ENCODE data around the gene RTCB. TPM values are rescaled to one million over a fixed set of nuclear protein-coding genes. Genes with fewer than 3 reads are reported as not detected.

Gene RTCB
- polyA plus RNA-seq, 1 experiment = 119 TPM

GRCh38 chr22:32410459-32410858, 1.6 kb downstream of the RTCB start:
- no peak overlapping the region; the same call in 1 of the 2 replicates for H3K4me3 ChIP-seq (ENCODE audit: low read depth, low read length)
- H3K27me3 ChIP-seq (ENCODE audit: control insufficient read depth, insufficient read depth, low read length) = no peaks in the 10 kb centered on the region
- TF ChIP-seq CTCF (IDR thresholded peaks at IDR 0.05; ENCODE audit: insufficient read depth, low read depth, low read length) = no peak
- POLR2A ChIA-PET = no interaction called here
- DNase-seq (ENCODE audit: low read depth) = no peak
- H3K36me3 ChIP-seq (ENCODE audit: control insufficient read depth, insufficient read depth, low read length) = peaks cover 5% of the 10 kb centered on the region
- CTCF ChIA-PET = interaction anchor here (1.3 to 1.7 kb wide), 2 partner anchors 11 to 14 kb away, joined by 4 read pairs; no protein-coding TSS in a partner anchor

DNA sequence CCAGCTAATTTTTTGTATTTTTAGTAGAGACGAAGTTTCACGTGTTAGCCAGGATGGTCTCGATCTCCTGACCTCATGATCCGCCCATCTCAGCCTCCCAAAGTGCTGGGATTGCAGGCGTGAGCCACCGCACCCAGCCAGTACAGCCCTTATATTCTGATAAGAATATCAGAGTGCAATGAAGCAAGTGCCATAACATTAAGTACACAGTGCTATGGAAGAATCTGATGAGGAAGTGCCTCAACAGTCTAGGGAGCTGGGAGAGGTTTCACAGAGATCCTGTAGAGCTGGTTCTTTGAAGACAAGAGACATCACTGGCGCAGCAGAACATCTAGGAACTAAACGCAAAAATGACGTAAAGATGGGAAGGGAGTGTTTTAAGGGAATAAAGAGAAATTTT, 2.1 kb downstream of the RTCB start:
- TF ChIP-seq CTCF (IDR thresholded peaks at IDR 0.05; ENCODE audit: insufficient read depth, low read depth, low read length) = no peak
- DNase-seq (ENCODE audit: low read depth) = no peak
- ChIA-PET CTCF (interaction anchor here (1.3 to 1.7 kb wide), 3 partner anchors 11 to 576 kb away, joined by 4 read pairs; no protein-coding TSS in a partner anchor), POLR2A (no interaction called here)
- peaks cover 8% of the 10 kb centered on the region for H3K36me3 ChIP-seq (ENCODE audit: control insufficient read depth, insufficient read depth, low read length)
- H3K27me3 ChIP-seq (ENCODE audit: control insufficient read depth, insufficient read depth, low read length) = no peaks in the 10 kb centered on the region
- H3K4me3 ChIP-seq (ENCODE audit: low read depth, low read length) = no peak overlapping the region

- no peak for TF ChIP-seq CTCF (IDR thresholded peaks at IDR 0.05; ENCODE audit: insufficient read depth, low read depth, low read length)
- Histone ChIP-seq H3K36me3 (ENCODE audit: control insufficient read depth, insufficient read depth, low read length) (peaks cover 9% of the 10 kb centered on the region), H3K4me3 (ENCODE audit: low read depth, low read length) (no peak overlapping the region), H3K27me3 (ENCODE audit: control insufficient read depth, insufficient read depth, low read length) (no peaks in the 10 kb centered on the region)
- DNase-seq (ENCODE audit: low read depth) = no peak
- ChIA-PET POLR2A (no interaction called here), CTCF (interaction anchor here (1.3 kb wide), 1 partner anchor 19 kb away, joined by 3 read pairs; no protein-coding TSS in a partner anchor)
These were observed 4.1 kb downstream of the RTCB start for GRCh38 chr22:32407936-32408335.

GRCh38 chr22:32407312-32407711, 4.7 kb downstream of the RTCB start:
- Histone ChIP-seq H3K27me3 (ENCODE audit: control insufficient read depth, insufficient read depth, low read length) (no peaks in the 10 kb centered on the region), H3K4me3 (ENCODE audit: low read depth, low read length) (no peak overlapping the region), H3K36me3 (ENCODE audit: control insufficient read depth, insufficient read depth, low read length) (peaks cover 9% of the 10 kb centered on the region)
- ChIA-PET CTCF (no interaction called here), POLR2A (no interaction called here)
- no peak for DNase-seq (ENCODE audit: low read depth)
- no peak for TF ChIP-seq CTCF (IDR thresholded peaks at IDR 0.05; ENCODE audit: insufficient read depth, low read depth, low read length)

- ChIA-PET POLR2A (no interaction called here), CTCF (interaction anchor here (0.9 kb wide), 1 partner anchor 14 kb away, joined by 3 read pairs; no protein-coding TSS in a partner anchor)
- Histone ChIP-seq H3K4me3 (ENCODE audit: low read depth, low read length) (no peak overlapping the region), H3K36me3 (ENCODE audit: control insufficient read depth, insufficient read depth, low read length) (peaks cover 19% of the 10 kb centered on the region), H3K27me3 (ENCODE audit: control insufficient read depth, insufficient read depth, low read length) (no peaks in the 10 kb centered on the region)
- no peak for TF ChIP-seq CTCF (IDR thresholded peaks at IDR 0.05; ENCODE audit: insufficient read depth, low read depth, low read length)
- DNase-seq (ENCODE audit: low read depth) = no peak
These were observed 8.0 kb downstream of the RTCB start for GRCh38 chr22:32404021-32404420.
